HG02852 (cell line): ENCODE data around the gene PLA2G10.
A peak's percentile ranks its signal among the peaks of the same experiment; 100 is the strongest.
"Not testable (repeated sequence)": the region's sequence is repeated elsewhere in the genome, so short reads cannot be mapped to it uniquely, and the experiment has no call there.

Experiments used
- ATAC-seq: cut with Tn5 transposase; IDR thresholded peaks from one replicate; pipeline ENCODE4 v1.9.1; 2021; ENCODE audit warnings: mild to moderate bottlenecking, moderate library complexity; ENCODE audit not compliant: unreplicated experiment

PLA2G10 gene

GRCh38 chr16:14694129-14694528 lies at the start of gene PLA2G10:
PLA2G10 (minus strand) TSS chr16:14694308; CDS start chr16:14694229, 79 bp downstream.
- ATAC-seq: not testable (repeated sequence)

DNA sequence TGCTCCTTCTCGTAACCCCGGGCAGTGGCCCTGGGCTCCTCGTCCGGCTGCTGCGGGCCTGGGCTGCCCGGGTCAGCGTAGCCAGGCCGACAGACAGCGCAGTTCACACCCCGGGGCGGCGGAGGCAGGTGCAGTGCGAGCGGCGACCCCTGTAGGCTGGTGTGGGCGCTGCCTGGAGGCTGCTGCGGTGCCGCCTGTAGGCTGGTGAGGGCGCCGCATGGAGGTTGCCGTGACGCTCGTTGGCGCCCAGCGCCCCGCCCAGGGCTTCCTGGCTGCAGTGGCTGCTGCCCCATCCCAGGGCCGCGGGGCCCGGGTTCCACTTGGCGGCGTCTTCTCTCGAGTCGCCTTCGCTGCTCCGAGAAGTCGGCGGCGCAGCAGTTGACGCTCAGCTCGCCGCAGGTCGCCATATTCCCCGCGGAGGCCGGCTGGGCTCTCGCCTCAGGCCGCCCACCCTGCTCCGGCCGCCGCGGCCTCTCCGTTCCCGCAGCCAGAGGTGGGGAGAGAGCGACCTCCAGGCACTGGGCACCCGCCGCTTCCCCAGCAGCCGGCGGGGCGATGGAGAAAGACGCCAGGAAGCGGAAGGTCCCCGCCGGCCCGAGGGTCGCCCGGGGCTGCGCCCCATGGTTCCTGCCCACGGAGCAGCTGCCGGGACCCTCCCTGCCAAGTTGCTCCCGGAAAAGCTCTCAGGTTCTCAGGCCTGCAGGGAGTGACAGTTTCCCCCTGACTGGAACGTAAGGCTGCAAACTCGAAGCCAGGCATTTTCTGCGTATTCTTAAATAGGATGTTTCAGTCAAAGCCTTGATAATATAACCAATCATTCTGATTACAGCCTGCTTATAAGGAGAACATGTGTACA lies 48.4 kb upstream of the PLA2G10 start, which contains the start of gene NPIPA2:
TSS of gene NPIPA2 (plus strand) at position 261 of the 856 bp plus-strand sequence. CDS start 5,533 bp downstream, outside the sequence.
- peak; percentile 94 for ATAC-seq

GRCh38 chr16:14741794-14742193 lies 47.7 kb upstream of the PLA2G10 start:
- not testable (repeated sequence) for ATAC-seq

DNA sequence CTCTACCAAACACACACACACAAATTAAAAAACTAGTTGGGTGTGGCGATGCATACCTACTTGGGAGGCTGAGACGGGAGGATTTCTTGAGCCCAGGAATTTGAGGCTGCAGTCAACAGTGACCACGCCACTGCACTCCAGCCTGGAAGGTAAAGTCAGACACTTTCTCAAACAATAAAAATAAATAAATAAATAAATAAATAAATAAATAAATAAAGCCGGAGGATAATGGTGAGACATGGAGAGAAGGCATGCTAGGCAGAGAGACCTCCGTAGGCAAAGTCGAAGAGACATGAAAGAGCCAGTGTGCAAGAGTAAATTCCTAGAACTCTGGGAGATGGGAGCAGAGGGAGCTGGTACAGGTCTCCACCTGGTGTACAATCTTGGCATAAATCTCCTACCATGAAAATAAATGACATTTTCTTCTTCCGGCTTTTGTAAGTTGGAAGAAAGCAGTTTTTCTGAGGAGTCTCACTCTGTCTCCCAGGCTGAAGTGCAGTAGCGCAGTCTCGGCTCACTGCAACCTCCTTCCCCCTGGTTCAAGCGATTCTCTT lies 46.8 kb upstream of the PLA2G10 start:
- ATAC-seq: not testable (repeated sequence)

GRCh38 chr16:14733233-14733632 lies 39.1 kb upstream of the PLA2G10 start:
- ATAC-seq: not testable (repeated sequence)

DNA sequence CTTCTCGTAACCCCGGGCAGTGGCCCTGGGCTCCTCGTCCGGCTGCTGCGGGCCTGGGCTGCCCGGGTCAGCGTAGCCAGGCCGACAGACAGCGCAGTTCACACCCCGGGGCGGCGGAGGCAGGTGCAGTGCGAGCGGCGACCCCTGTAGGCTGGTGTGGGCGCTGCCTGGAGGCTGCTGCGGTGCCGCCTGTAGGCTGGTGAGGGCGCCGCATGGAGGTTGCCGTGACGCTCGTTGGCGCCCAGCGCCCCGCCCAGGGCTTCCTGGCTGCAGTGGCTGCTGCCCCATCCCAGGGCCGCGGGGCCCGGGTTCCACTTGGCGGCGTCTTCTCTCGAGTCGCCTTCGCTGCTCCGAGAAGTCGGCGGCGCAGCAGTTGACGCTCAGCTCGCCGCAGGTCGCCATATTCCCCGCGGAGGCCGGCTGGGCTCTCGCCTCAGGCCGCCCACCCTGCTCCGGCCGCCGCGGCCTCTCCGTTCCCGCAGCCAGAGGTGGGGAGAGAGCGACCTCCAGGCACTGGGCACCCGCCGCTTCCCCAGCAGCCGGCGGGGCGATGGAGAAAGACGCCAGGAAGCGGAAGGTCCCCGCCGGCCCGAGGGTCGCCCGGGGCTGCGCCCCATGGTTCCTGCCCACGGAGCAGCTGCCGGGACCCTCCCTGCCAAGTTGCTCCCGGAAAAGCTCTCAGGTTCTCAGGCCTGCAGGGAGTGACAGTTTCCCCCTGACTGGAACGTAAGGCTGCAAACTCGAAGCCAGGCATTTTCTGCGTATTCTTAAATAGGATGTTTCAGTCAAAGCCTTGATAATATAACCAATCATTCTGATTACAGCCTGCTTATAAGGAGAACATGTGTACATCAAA lies 9.3 kb upstream of the PLA2G10 start, which contains the start of gene NPIPA3:
TSS of gene NPIPA3 (plus strand) at position 256 of the 856 bp plus-strand sequence. CDS start 5,533 bp downstream, outside the sequence.
- ATAC-seq: peak; percentile 99

GRCh38 chr16:14702672-14703071 lies 8.6 kb upstream of the PLA2G10 start:
- ATAC-seq: not testable (repeated sequence)

DNA sequence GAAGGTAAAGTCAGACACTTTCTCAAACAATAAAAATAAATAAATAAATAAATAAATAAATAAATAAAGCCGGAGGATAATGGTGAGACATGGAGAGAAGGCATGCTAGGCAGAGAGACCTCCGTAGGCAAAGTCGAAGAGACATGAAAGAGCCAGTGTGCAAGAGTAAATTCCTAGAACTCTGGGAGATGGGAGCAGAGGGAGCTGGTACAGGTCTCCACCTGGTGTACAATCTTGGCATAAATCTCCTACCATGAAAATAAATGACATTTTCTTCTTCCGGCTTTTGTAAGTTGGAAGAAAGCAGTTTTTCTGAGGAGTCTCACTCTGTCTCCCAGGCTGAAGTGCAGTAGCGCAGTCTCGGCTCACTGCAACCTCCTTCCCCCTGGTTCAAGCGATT lies 7.8 kb upstream of the PLA2G10 start:
- not testable (repeated sequence) for ATAC-seq

GRCh38 chr16:14685870-14686793 lies 8.0 kb downstream of the PLA2G10 start:
- not testable (repeated sequence) for ATAC-seq

GRCh38 chr16:14682121-14682520 lies 12.0 kb downstream of the PLA2G10 start:
- no peak for ATAC-seq

DNA sequence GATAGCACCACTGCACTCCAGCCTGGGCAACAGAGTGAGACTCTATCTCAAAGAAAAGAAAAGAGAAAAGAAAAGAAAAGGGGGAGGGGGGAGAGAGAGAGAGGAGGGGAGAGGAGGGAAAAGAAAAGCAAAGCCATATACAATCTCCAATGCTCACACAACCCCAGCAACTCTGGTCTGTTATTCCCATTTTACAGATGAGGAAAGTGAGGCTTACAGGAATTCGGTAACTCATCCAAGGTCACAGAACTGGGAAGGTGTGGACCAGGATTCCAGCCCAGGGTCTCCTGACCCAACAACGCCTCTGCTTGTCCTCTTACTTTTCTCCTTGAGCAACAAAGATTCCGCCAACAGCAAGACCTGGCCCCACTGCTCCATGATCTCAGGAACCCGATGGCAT lies 13.0 kb downstream of the PLA2G10 start:
- ATAC-seq: no peak

DNA sequence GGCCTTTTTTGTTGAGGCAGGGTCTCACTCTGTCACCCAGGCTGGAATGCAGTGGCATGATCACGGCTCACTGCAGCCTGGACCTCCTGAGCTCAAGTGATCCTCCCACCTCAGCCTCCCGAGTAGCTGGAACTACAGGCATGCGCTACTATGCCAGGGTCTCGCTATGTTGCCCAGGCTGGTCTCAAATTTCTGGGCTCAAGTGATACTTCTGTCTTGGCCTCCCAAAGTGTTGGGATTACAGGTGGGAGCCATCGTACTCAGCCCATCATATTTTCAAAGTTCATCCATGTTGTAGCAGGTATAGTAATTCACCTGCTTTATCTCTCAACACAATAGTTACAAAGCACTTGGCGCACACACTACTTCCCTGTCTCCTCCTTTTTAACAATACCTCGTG lies 13.7 kb downstream of the PLA2G10 start:
- not testable (repeated sequence) for ATAC-seq

- ATAC-seq: no peak
Measured at GRCh38 chr16:14678748-14679497, 15.2 kb downstream of the PLA2G10 start.

- no peak for ATAC-seq
Measured at GRCh38 chr16:14677627-14678026, 16.5 kb downstream of the PLA2G10 start.

- no peak for ATAC-seq
Measured at GRCh38 chr16:14676633-14677032, 17.5 kb downstream of the PLA2G10 start.

- ATAC-seq: peak; percentile 72
Measured at GRCh38 chr16:14672403-14672971, 21.6 kb downstream of the PLA2G10 start.

- ATAC-seq: no peak
Measured at GRCh38 chr16:14669776-14670175, 24.3 kb downstream of the PLA2G10 start.

DNA sequence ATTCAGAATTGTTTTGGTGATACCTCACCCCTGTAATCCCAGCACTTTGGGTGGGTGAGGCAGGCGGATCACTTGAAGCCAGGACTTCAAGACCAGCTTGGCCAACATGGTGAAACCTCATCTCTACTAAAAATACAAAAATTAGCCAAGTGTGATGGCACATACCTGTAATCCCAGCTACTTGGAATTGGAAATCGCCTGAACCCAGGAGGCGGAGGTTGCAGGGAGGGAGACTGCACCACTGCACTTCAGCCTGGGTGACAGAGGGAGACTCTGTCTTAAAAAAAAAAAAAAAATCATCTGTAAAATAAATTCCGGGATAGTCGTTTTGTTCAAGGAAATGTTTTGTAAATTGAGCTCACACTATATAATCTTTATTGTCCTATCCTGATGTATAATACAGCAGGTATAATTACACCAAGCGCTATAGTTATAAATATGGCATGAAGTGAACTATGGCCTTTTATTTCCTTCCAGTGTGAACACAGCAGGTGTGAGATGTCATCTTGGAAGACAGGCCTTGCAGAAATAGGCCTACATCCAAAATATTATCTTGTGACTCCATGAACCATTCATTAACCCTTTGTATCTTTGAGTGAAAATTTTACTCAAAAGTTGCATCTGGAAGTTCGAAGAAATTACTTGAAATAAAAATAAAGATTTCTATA lies 25.4 kb downstream of the PLA2G10 start:
- no peak for ATAC-seq
